Hematopoietic multipotent progenitor cell treated with erythropoietin and hydrocortisone succinate and interleukin-3 and kit ligand, for 15 days (in vitro differentiated cells): ENCODE measurements around the gene USP14.

Experiments used
- DNase-seq: peaks from one replicate; pipeline ENCODE4 v3.0.0-alpha.2; 2015; ENCODE audit warnings: low spot score

Gene USP14

DNA sequence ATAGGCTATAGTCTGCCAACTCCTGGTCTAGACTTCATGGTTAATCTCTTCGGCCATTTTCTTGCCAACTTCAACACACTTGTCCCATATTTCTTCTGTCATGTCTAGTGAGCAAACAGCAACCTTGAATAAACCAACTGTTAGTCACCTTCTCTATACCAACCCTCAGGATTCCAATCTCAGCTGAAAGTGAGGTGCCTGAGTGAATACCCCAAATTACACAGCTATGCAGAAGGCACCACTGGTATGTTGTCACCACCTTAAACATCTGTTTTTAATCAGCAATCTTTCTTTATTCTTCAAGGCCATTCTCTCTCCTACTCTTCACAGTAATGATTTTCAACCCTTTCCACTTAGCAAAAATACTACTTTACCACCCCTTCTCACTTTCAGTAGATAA lies 70.2 kb downstream of the USP14 start:
- DNase-seq = no peak

DNA sequence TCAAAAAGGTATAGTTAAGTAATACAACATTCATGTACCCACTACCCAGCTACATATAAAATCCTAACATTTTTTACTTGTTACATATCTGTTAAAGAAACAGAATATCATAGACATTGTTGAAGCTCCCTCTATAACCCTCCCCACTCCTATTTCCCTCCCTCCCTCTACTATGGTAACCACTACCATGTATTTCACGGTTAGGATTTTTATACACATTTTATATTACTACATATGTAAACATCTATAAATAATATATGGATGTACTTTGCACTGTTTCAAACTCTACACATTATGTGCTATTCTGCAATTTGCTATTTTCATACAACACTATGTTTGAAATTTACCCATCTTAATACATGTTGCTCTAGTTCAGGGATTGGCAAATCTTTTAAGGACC lies 73.2 kb downstream of the USP14 start:
- DNase-seq = no peak

DNA sequence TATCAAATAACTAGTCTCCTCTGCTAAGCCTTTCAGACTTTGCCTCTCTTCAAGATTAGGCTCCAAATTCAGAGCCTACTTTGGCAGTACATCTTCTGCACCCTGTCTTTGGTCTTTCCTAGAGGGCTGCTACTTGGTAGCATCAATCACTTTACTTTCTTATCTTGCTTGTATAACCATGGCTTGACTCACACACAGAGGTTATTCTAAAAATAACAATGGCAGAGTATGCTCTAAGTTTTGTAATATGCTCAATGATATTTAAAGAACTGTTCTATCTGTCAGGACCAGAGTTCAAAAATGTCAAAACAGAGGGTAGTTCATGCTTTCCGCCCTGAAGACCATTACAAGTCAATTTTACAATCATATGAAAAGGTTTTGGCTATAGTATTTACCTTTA lies 81.8 kb downstream of the USP14 start:
- no peak for DNase-seq

DNA sequence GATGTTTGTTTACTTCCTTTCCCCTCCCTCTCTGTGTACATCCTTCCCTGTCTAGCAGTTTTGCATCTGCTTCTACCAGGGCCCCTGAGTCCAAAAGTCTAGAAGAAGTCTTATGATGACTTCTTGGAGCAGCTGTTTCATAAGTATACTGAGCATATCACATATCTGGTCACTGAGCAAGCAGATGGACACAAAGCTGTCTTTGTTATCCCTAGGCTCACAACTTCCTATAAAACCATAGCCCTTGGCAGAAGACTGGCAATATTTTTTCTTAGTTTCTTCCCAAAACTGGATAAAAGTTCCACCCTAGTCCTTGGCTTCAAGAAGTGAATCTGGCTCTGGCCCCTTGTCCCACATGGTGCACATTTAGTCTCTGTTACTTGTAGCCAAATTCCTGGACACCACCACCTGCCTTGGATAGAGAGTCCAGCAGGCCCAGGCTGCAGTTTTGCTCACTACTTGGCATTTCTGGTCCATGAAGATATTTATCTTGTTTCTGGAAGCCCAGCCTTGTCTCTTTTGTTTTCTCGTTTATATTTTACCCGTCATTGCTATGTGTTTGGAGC lies 87.0 kb downstream of the USP14 start:
- DNase-seq = no peak

DNA sequence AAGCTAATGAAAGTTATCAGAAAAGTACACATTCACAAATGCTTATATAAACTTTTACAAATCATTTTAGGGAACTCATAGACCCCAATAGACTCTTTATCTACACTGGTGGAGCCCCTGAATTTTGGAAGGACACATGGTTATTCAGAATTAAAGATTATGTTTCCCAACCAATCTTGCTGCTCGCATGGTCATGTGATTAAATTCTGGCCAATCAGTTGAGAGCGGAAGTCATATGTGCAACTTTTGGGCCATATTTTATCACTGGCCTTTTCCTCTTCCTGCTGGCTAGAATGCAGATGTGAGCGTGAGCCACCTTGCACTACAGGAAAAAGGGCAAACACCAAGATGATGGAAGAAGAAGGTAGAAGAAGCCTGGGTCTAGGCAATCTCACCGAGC lies 89.7 kb downstream of the USP14 start:
- no peak for DNase-seq

DNA sequence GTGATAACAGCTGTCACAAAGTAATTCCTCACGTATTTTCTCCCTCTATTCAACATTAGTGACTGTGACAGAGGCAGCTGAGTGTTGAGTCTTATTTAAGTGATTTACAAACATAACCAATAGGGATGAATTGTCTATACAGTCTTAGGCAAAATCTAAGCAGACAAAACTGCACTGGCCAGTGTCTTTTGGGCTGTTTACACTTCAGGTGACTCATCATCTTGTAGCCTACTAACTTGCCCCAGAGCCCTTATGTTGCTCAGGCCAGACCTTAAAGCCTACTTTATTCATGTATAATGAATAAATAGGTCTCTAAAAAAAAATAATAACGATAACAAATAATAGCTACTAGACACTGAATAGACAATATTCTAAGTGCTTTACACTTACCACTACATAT lies 92.3 kb downstream of the USP14 start:
- DNase-seq = no peak

DNA sequence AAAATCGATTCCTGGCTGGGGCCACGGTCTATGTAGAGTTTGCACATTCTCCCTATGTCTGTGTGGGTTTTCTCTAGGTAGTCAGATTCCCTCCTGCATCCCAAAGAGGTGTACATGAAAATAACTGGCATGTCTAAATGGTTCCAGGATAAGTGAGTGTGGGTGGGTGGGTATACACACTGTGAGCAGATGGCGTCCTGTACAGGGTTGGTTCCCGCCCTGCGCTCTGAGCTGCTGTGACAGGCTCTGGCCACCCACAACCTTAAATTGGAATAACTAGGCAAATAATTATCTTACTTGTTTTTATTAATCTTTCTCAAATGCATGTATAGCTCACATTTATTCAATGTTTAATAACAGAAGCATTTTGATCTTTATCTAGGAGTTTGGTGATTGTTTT lies 93.2 kb downstream of the USP14 start:
- no peak for DNase-seq

DNA sequence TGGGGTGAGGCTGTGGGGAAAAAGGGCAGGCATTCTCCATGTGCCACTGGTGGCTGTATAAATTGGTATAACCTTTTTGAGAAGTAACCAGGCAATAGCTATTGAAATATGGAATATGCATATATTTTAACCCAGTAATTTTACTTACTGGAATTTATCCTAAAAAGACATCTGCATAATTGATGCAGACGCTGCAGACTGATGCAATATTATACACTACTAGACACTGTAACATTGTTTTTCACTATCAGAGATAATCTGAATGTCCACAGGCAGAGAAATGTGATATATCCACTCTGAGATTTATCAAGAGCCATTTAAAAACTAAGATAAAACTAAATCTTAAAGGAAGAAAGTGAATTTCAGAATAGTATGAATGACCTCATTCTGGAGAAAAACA lies 94.8 kb downstream of the USP14 start:
- no peak for DNase-seq

DNA sequence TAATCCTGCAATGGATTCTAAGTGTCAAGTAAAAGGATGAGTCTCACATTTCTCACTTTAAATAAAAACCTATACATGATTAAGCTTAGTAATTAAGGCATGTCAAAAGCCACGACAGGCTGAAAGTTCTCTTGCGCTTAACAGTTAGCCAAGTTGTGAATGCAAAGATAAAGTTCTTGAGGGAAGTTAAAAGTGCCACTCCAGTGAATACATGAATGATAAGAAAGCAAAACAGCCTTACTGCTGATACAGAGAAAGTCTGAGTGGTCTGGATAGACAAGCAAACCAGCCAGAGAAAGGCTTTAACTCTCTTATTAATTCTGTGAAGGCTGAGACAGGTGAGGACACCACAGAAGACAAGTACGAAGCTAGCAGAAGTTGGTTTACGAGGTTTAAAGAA lies 96.8 kb downstream of the USP14 start:
- peak; percentile 16 for DNase-seq

DNA sequence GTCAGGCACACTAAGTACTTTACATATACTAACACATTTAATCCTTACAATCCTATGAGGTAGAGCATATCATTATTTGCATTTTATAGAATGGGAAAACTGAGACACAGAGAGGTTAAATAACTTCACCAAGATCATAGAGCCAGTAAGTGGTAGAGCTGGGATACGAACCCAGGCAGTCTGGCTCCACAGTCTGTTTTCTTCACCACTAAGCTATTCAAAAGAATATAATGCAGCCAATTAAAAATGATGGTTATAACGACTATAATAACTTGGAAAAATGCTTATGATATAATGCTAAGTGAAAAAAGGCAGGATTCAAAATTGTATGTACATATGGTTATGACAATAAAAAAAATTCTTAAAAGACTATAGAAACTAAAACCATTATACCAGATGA lies 102.2 kb downstream of the USP14 start:
- DNase-seq = no peak

DNA sequence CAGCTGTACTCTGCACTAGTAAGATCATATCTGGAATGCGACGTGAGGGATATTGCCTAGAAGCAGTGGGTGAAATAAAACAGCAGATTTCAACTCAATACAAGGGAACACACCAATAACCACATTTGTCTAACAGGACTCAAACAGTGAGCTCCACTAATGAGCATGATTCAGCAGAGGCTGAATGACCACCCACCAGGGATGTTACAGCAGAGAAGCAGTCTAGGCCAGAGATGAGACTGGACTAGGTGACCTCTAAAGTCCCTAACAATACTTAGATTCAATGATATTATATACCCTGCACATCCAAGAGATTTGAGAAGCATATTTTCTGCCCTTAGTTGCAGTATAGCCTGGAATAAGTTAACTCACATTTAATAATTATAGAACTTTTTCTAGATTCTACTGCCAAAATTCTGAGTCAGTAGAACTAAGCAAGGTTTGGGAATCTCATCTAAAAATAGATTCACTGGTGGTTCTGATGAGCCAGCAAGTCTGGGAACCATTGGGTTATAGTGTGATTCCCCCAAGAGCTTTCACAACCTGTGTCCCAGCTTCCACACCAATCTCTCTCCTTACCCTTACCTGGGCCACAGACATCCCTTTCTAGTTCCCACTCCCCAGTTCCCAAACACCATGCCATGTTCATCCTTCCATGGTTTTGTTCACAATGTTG lies 103.2 kb downstream of the USP14 start:
- no peak for DNase-seq
